ENCODE data around the gene SON.
A peak's percentile ranks its signal among the peaks of the same experiment; 100 is the strongest.

SON gene

DNA sequence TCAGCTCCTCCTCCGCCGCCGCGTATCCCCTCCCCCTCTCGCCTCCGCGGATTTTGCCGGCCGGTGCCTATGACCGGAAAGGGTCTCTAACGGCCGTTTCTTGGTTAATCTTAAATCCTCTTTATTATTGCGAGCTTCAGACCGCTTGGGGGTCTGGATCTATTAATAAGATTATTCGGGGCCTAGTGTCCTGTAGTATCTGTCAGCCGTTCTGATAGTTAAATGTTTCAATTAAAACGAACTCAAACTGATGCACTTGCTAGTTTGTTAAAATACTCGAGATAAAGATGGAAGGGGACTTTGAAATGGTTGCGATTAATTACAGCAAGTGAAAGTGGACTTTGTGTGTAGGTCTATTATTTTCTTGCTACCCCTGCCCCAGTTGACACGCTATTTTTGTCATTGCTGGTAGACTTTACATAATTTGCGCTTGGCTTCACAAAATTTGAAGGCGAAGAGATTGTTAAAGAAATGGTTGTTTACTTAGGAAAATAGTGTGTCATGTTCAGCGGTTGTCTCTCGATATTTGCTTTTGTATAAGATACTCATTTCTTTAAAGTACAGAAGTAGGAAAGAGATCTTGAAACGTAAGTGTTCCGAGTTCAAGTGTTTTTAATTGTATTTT lies 779 bp downstream of the SON start:
- no peak for DNase-seq (ENCODE audit: low read depth)
- TF ChIP-seq CTCF (IDR thresholded peaks at IDR 0.05; ENCODE audit: control insufficient read depth, extremely low read depth, insufficient read depth) = no peak
- H3K4me3 ChIP-seq (ENCODE audit: low read depth, low read length) = peak overlapping the region; percentile 69

DNA sequence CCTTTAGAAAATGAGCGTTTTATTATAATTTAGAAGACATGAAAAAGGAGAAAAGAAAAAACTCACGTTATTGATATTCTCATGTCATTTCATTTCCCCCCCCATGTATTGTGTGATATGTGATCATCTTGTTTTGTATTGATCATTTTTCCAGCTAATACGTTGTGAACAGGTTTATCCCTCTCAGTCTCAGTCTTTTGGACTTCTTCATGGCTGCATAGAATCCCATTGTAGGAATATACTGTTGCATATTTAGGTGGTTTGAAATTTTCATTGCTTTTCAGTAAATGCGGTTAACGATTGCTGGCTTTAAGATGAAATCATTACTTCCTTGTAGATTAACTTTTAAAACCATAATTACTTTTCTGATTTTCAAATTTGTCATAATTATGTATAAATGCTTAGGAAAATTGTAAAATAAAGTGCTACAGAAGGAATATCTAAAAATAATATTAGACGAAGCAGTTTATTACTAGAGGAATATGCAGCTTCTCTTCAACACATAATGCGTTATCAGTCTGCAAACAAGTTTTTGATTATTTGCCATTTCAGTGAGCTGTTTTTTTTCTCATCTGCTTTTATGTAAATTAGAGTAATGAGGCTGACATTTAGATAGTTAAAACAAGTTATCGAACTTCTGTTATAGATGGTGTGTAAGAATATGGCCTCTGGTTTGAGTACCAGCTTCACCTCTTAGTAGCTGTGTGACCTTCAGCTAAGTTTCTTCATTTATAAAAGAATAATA lies 1.8 kb downstream of the SON start:
- no peak for DNase-seq (ENCODE audit: low read depth)
- peak overlapping the region; percentile 69 for H3K4me3 ChIP-seq (ENCODE audit: low read depth, low read length)
- TF ChIP-seq CTCF (IDR thresholded peaks at IDR 0.05; ENCODE audit: control insufficient read depth, extremely low read depth, insufficient read depth) = no peak

DNA sequence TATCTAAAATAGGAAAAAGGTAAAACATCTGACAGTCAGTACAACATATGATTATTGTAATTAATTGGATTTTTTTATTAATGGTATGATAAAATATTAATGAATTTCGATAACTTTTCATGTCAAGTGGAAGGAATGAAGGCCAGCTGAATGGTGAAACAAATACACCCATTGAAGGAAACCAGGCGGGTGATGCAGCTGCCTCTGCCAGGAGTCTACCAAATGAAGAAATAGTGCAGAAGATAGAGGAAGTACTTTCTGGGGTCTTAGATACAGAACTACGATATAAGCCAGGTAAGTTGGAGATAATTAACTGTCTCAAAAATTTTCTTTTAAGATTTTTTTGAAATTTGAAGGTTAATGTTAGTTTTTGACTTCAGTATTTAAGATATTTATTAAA lies 3.2 kb downstream of the SON start:
- H3K4me3 ChIP-seq (ENCODE audit: low read depth, low read length) = no peak overlapping the region
- no peak for TF ChIP-seq CTCF (IDR thresholded peaks at IDR 0.05; ENCODE audit: control insufficient read depth, extremely low read depth, insufficient read depth)

GRCh38 chr21:33549848-33550771 lies 7.3 kb downstream of the SON start:
- no peak for TF ChIP-seq CTCF (IDR thresholded peaks at IDR 0.05; ENCODE audit: control insufficient read depth, extremely low read depth, insufficient read depth)
- no peak for DNase-seq (ENCODE audit: low read depth)
- H3K4me3 ChIP-seq (ENCODE audit: low read depth, low read length) = no peak overlapping the region

More for the DNA sequence above, 3.2 kb downstream of the SON start:
- no peak for DNase-seq (ENCODE audit: low read depth)

GRCh38 chr21:33550772-33551660 lies 8.2 kb downstream of the SON start:
- no peak for TF ChIP-seq CTCF (IDR thresholded peaks at IDR 0.05; ENCODE audit: control insufficient read depth, extremely low read depth, insufficient read depth)
- no peak for DNase-seq (ENCODE audit: low read depth)
- no peak overlapping the region for H3K4me3 ChIP-seq (ENCODE audit: low read depth, low read length)

DNA sequence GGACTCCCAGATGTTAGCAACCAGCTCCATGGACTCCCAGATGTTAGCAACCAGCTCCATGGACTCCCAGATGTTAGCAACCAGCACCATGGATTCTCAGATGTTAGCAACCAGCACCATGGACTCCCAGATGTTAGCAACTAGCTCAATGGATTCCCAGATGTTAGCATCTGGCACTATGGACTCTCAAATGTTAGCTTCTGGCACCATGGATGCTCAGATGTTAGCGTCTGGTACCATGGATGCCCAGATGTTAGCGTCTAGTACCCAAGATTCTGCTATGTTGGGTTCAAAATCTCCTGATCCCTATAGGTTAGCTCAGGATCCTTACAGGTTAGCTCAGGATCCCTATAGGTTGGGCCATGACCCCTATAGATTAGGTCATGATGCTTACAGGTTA lies 8.8 kb downstream of the SON start:
- TF ChIP-seq CTCF (IDR thresholded peaks at IDR 0.05; ENCODE audit: control insufficient read depth, extremely low read depth, insufficient read depth) = no peak
- no peak for DNase-seq (ENCODE audit: low read depth)
- H3K4me3 ChIP-seq (ENCODE audit: low read depth, low read length) = no peak overlapping the region
